Adipose tissue (tissue), 3 donors: ENCODE results near the gene EPG5. TPM values are rescaled to one million over a fixed set of nuclear protein-coding genes. Genes with fewer than 3 reads are reported as not detected.
"Not testable (repeated sequence)": the region's sequence is repeated elsewhere in the genome, so short reads cannot be mapped to it uniquely, and the experiment has no call there.

Source experiments
- H3K27ac ChIP-seq: one replicate; pipeline ENCODE4 v1.5.1; 2013; ENCODE audit warnings: low read depth, low read length
- WGBS, 3 donors: extraction: QIAGEN DNeasy Blood & Tissue Kit; methylation state at CpG; one replicate each; pipeline ENCODE4 v1.1.7; 2013; 5-methylcytosine and 5-hydroxymethylcytosine counted together
- polyA plus RNA-seq, 3 donors: library from polyadenylated mRNA; stranded (reverse); fragments of 200-250 nt; gene quantifications; one replicate each; pipeline ENCODE4 v1.2.3, GENCODE V29; 2013
- donor health status: healthy with polysubstance abuse.
- donor health status: Bipolar disorder and iron deficiency.
- donor health status: healthy.

EPG5 gene
- 1 to 10 TPM; 2.9 to 4.6 (median 3.7) TPM for polyA plus RNA-seq

DNA sequence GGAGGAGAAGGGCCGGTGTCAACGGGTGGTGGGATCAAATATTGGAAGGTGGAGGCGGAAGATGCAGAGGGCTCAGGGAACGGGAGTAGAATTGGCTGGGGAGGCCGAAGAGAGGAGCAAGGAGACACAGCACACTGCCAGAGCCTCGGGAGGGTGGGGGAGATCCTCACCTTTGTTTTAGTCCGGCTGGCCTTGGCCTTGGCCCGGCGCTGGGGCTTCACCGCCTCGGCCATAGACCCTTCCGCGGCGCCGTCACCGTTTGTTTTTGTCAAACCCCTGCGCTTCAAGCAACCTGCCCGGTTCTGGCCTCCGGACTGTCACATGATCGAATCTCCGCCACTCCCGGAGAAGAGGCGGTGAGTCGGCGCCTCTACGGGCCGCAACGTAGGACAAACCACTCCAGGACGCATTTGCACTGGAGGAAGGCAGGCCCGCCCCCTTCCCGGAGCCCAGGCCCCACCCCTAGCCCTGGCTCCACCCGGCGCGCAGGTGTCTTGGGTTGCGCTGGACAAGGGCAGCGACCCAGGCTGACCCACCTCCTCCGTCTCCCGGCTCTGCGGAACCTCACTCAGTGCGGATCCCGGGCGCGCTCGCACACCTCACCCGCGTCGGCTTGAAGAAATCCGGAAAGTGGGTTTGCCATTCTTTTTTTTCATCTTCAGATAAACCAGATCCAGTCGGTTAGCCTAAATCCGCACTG, at the start of gene EPG5:
TSS of gene EPG5 (minus strand) at position 323 of the 700 bp plus-strand sequence. CDS start at position 233, 90 bp downstream.
- WGBS, 3 donors = 0 to 2% (median 0%) methylated on average over 46 to 50 of the region's 50 CpGs
- H3K27ac ChIP-seq = no peak within 1 kb of the TSS

- no peak overlapping the region for H3K27ac ChIP-seq
- 70 to 86% (median 71%) methylated on average over 5 of the region's 5 CpGs for WGBS, 3 donors
Measured at GRCh38 chr18:46013484-46014189, 46.5 kb upstream of the EPG5 start.

GRCh38 chr18:46010676-46011075, 43.5 kb upstream of the EPG5 start:
- no peak overlapping the region for H3K27ac ChIP-seq
- 68 to 90% (median 77%) methylated on average over 4 of the region's 4 CpGs for WGBS, 3 donors

GRCh38 chr18:46010050-46010449, 42.9 kb upstream of the EPG5 start:
- peak overlapping the region; percentile 6 for H3K27ac ChIP-seq
- 90 to 95% (median 94%) methylated on average over 4 of the region's 4 CpGs for WGBS, 3 donors

DNA sequence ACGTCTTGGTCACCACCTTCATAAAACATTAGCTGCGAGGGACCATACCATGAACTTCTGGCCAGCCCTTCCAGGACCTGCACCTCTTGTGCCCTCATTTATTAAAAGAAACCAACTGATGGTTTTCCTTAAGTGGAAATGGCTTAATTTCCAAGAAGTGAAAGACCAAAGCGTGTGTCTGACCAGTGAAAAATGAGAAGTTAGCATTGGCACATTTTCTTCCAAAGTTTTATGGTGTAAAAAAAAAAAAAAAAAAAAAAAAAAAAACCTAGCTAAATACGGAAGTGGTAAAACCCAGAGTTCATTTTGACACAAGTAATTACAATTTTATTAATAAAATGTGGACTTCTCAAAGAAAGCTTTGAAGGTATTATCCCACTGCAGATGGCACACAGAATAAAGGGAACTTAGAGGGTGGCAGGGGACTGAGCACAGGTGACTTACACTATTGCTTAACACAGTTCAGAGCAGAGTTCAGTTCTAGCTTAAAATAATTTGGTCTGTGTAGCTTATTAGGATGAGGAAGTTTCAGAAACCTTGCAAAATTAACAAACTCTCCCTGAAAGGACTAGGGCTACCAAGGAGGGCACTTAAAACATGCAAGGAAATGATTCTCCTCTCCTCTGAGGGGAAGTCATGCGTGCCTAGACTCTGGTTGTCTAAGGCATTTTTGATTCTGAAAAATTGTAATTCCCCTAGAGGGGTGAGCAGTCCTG, 42.2 kb upstream of the EPG5 start:
- WGBS, 3 donors = 58 to 91% (median 72%) methylated on average over 5 of the region's 5 CpGs
- H3K27ac ChIP-seq = peak overlapping the region; percentile 6

DNA sequence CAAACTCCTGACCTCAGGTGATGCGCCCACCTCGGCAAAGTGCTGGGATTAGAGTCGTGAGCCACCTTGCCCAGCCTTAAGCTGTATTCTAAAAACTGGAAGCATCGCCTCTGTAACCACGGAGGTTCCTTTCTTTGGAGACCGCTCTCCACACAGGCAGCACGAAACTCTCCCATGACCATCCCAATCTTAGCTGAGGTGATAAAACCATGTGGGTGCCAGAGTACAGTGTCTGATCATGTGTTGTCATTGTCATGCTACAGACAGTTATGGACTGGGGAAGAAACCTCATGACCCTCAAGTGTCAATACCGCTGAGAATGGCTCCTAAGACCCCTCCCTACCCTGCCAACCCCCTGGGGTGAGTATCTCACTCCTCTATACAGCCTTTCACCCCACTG, 41.4 kb upstream of the EPG5 start:
- WGBS, 3 donors = 86 to 93% (median 88%) methylated on average over 8 of the region's 8 CpGs
- no peak overlapping the region for H3K27ac ChIP-seq

DNA sequence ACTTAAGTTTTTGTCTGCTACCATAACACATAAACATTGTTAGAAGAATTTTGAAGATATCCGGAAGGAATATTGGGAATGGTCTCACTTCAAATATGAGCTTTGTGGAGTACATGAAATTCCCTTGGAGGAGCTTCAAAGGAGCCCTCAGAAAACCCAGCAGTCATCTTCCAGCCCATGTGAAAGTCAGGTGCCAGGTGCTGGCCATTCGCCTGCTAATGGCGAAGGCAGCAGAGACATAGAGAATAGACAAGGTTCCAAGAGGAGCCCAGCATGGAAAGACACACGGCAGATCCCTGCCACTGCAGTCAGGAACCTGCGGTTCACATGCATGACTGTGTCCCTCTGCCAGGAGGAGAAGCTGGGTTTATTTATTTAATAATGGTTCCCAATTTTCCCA, 40.0 kb upstream of the EPG5 start:
- H3K27ac ChIP-seq = no peak overlapping the region
- 95 to 96% (median 95%) methylated on average over 5 of the region's 5 CpGs for WGBS, 3 donors

- 91 to 98% (median 93%) methylated on average over 1 of the region's 1 CpG for WGBS, 3 donors
- no peak overlapping the region for H3K27ac ChIP-seq
Measured at GRCh38 chr18:46002934-46003333, 35.8 kb upstream of the EPG5 start.

DNA sequence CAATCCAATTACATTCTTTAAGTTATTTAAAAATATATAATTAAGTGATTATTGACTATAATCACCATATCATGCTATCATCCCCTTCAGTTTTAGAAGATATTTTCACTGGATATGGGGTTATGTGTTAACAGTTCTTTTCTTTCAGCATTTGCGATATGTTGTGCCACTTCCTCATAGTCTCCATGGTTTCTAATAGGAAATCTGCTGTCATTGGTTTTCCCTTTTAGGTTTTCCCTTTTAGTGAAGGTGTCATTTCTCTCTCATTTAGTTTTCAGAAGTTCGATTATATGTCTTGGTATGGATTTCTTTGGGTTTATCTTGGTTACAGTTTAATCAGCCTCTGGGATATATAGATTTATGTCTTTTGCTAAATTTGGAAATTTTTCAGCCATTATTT, 34.8 kb upstream of the EPG5 start:
- 78 to 91% (median 83%) methylated on average over 2 of the region's 2 CpGs for WGBS, 3 donors
- H3K27ac ChIP-seq = no peak overlapping the region

GRCh38 chr18:46001074-46001473, 33.9 kb upstream of the EPG5 start:
- H3K27ac ChIP-seq = no peak overlapping the region
- WGBS, 3 donors = 67 to 82% (median 68%) methylated on average over 1 of the region's 1 CpG

DNA sequence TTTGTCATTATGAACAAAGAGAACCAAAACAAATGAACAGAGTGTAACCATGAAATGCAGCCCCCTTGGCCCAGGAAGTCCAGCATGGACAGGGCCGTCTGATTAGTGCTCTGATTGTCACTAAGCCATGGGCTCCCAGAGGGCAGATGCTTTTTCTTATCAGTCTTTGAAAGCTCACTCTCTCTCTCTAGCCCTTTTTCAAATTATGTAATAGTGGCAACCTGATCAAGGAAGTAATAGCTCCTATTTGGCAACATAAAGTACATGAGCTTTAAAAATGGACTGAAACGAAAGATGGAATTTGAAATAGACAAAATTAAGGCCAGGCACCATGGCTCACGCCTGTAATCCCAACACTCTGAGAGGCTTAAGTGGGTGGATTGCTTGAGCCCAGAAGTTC, 32.4 kb upstream of the EPG5 start:
- WGBS, 3 donors = 67 to 80% (median 70%) methylated on average over 3 of the region's 3 CpGs
- no peak overlapping the region for H3K27ac ChIP-seq

DNA sequence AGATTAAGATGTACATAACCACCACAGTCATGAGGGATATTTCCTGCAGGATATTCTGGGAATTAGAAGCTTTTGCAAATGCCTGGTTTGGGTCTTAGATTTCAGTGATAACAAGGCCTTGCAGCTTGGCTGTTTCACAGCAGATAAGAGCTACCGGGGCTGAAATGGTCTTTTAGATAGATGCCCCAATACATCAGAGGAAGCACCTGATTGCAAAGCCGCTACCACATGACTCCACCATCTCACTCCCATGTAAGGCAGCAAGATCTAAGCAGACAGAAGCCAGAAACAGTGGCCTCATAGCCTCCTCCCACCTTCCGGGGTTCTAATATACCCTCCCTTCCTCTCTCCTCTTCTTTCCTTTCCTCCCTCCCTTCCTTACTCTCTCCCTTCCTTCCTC, 31.1 kb upstream of the EPG5 start:
- WGBS, 3 donors = 36 to 64% (median 44%) methylated on average over 3 of the region's 3 CpGs
- H3K27ac ChIP-seq = no peak overlapping the region

GRCh38 chr18:45997700-45998151, 30.6 kb upstream of the EPG5 start:
- H3K27ac ChIP-seq = no peak overlapping the region

GRCh38 chr18:45995461-45995860, 28.3 kb upstream of the EPG5 start:
- WGBS, 3 donors = 84 to 97% (median 93%) methylated on average over 3 of the region's 3 CpGs
- no peak overlapping the region for H3K27ac ChIP-seq

More at GRCh38 chr18:45997700-45998151, 30.6 kb upstream of the EPG5 start:
- WGBS, 3 donors = 51 to 77% (median 62%) methylated on average over 8 of the region's 8 CpGs

- no peak overlapping the region for H3K27ac ChIP-seq
- WGBS, 3 donors = 80 to 84% (median 82%) methylated on average over 4 of the region's 4 CpGs
Measured at GRCh38 chr18:45993438-45993837, 26.3 kb upstream of the EPG5 start.

DNA sequence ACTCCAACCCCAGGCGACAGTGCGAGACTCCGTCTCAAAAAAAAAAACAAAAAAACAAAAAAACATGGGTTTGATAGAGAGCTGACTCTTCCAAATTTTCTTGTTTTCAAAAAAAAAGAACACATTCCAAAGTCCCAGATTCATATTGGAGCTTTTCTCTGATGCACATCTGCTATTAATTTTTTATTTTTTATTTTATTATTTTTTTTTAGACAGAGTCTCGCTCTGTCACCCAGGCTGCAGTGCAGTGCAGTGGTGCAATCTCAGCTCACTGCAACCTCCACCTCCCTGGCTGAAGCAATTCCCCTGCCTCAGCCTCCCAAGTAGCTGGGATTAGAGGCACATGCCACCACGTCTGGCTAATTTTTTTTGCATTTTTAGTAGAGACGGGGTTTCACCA, 25.4 kb upstream of the EPG5 start:
- WGBS, 3 donors = 59 to 87% (median 77%) methylated on average over 6 of the region's 6 CpGs
- not testable (repeated sequence) for H3K27ac ChIP-seq

DNA sequence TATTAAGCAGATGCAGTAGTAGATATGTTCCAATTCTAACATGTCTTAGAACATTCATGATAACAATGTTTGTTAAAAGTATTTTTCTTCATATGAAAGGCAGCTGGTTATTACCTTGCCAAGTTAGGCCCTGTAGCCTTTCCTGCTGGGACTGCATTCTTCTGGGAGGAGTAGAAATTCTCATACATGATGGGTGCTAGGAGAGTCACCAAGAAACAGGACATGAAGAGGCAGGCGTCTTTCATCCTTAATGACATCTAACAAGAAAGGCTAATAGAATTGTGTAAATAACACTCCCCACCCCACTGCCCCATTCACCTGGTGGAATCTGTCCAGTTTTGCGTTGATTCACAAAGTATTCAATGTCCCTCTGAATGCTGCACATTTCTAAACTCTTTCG, 24.7 kb upstream of the EPG5 start:
- WGBS, 3 donors = 90 to 92% (median 92%) methylated on average over 3 of the region's 3 CpGs
- H3K27ac ChIP-seq = no peak overlapping the region

GRCh38 chr18:45984546-45985235, 17.6 kb upstream of the EPG5 start:
- WGBS, 3 donors = 69 to 78% (median 71%) methylated on average over 4 of the region's 4 CpGs
- H3K27ac ChIP-seq = no peak overlapping the region

GRCh38 chr18:45981821-45982220, 14.7 kb upstream of the EPG5 start:
- no peak overlapping the region for H3K27ac ChIP-seq
- 60 to 70% (median 68%) methylated on average over 2 of the region's 2 CpGs for WGBS, 3 donors
